ENCODE measurements around the gene MPC1L. TPM values are rescaled to one million over a fixed set of nuclear protein-coding genes. Genes with fewer than 3 reads are reported as not detected.

The MPC1L gene
- total RNA-seq, 1 donor from 2014 or later, result not detected

DNA sequence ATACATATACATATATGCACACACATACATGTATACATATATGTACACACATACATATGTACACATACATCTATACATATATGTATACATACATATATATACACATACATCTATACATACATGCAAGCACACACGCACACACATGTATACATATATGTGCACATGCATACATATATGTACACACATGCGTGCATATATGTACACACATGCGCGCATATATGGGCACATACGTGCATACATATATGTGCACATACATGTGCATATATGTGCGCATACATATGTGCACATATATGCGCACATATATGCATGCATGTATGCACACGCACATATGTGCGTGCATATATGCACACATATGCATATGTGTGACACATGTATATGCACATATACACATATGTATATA is 7.3 kb upstream of the MPC1L start:
- Mint-ChIP-seq H3K36me3 (ENCODE audit: low read depth) (no peaks in the 10 kb centered on the region), H3K4me1 (ENCODE audit: low read depth) (no peaks in the 10 kb centered on the region), H3K9me3 (ENCODE audit: low read depth) (no peaks in the 10 kb centered on the region), H3K27me3 (ENCODE audit: low read depth) (no peaks in the 10 kb centered on the region), H3K4me3 (ENCODE audit: unreplicated experiment) (no peak overlapping the region), H3K27ac (ENCODE audit: unreplicated experiment) (no peak overlapping the region)
- no peak for DNase-seq (ENCODE audit: low spot score)
- TF ChIP-seq, protein P1, sequence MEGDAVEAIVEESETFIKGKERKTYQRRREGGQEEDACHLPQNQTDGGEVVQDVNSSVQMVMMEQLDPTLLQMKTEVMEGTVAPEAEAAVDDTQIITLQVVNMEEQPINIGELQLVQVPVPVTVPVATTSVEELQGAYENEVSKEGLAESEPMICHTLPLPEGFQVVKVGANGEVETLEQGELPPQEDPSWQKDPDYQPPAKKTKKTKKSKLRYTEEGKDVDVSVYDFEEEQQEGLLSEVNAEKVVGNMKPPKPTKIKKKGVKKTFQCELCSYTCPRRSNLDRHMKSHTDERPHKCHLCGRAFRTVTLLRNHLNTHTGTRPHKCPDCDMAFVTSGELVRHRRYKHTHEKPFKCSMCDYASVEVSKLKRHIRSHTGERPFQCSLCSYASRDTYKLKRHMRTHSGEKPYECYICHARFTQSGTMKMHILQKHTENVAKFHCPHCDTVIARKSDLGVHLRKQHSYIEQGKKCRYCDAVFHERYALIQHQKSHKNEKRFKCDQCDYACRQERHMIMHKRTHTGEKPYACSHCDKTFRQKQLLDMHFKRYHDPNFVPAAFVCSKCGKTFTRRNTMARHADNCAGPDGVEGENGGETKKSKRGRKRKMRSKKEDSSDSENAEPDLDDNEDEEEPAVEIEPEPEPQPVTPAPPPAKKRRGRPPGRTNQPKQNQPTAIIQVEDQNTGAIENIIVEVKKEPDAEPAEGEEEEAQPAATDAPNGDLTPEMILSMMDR (IDR thresholded peaks at IDR 0.05), result no peak

DNA sequence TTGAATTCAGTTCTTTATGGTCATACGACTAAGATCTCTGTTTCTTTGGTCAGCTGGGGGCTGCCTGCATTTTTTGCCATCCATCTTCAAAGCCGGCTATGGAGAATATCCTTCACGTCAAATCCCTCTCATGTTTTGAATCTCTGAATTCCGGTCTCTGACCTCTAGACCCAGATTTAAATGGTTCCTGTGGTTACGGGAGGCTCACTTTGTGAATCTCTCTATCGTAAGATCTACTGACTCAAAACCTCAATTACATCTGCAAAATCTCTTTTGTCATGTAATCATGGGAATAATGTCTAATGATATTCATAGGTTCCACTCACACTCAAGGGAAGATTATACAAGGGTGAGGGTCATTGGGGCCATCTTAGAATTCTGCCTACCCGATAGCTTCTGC is 5.7 kb upstream of the MPC1L start:
- TF ChIP-seq, protein P1 (IDR thresholded peaks at IDR 0.05), result no peak
- Mint-ChIP-seq H3K27me3 (ENCODE audit: low read depth) (no peaks in the 10 kb centered on the region), H3K9me3 (ENCODE audit: low read depth) (no peaks in the 10 kb centered on the region), H3K4me1 (ENCODE audit: low read depth) (no peaks in the 10 kb centered on the region), H3K4me3 (ENCODE audit: unreplicated experiment) (no peak overlapping the region), H3K27ac (ENCODE audit: unreplicated experiment) (no peak overlapping the region), H3K36me3 (ENCODE audit: low read depth) (no peaks in the 10 kb centered on the region)
- no peak for DNase-seq (ENCODE audit: low spot score)

- DNase-seq (ENCODE audit: low spot score), result no peak
- Mint-ChIP-seq H3K36me3 (ENCODE audit: low read depth) (peaks cover 1% of the 10 kb centered on the region), H3K4me1 (ENCODE audit: low read depth) (no peaks in the 10 kb centered on the region), H3K9me3 (ENCODE audit: low read depth) (peaks cover 3% of the 10 kb centered on the region), H3K27me3 (ENCODE audit: low read depth) (no peaks in the 10 kb centered on the region), H3K4me3 (ENCODE audit: unreplicated experiment) (no peak overlapping the region), H3K27ac (ENCODE audit: unreplicated experiment) (no peak overlapping the region)
- TF ChIP-seq, protein P1 (IDR thresholded peaks at IDR 0.05), result no peak
These were observed 619 bp upstream of the MPC1L start for GRCh38 chrX:40622479-40623138.

- Mint-ChIP-seq H3K27ac (ENCODE audit: unreplicated experiment) (no peak overlapping the region), H3K36me3 (ENCODE audit: low read depth) (peaks cover 4% of the 10 kb centered on the region), H3K4me3 (ENCODE audit: unreplicated experiment) (no peak overlapping the region), H3K4me1 (ENCODE audit: low read depth) (no peaks in the 10 kb centered on the region), H3K9me3 (ENCODE audit: low read depth) (peaks cover 3% of the 10 kb centered on the region), H3K27me3 (ENCODE audit: low read depth) (no peaks in the 10 kb centered on the region)
- DNase-seq (ENCODE audit: low spot score), result no peak
- TF ChIP-seq, protein P1 (IDR thresholded peaks at IDR 0.05), result no peak
These were observed 437 bp downstream of the MPC1L start for GRCh38 chrX:40623665-40624064.

DNA sequence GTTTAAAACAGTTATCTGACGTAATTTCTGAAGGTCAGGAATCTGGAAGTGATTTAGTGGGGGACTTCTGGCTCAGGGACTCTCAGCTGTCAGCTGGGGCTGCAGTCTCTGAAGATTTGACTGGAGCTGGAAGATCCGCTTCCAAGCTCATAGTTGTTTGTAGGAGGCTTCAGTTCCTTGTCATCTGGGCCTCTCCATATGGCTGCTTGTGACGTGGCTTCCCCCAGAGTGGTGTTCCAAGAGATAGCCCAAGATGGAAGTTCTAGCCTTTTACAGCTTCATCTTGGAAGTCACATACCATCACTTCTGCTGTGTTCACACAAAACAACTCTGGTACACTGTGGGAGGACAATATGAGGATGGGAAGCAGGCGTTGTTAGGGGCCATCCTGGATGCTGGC is 2.1 kb downstream of the MPC1L start:
- TF ChIP-seq, protein P1 (IDR thresholded peaks at IDR 0.05), result no peak
- Mint-ChIP-seq H3K27ac (ENCODE audit: unreplicated experiment) (no peak overlapping the region), H3K4me3 (ENCODE audit: unreplicated experiment) (no peak overlapping the region), H3K36me3 (ENCODE audit: low read depth) (peaks cover 4% of the 10 kb centered on the region), H3K27me3 (ENCODE audit: low read depth) (no peaks in the 10 kb centered on the region), H3K4me1 (ENCODE audit: low read depth) (no peaks in the 10 kb centered on the region), H3K9me3 (ENCODE audit: low read depth) (peaks cover 3% of the 10 kb centered on the region)
- DNase-seq (ENCODE audit: low spot score), result no peak

All from chondrocyte (in vitro differentiated cells).